ENCODE data around the gene OR4D5. TPM values are rescaled to one million over a fixed set of nuclear protein-coding genes. Genes with fewer than 3 reads are reported as not detected.

OR4D5 gene
- not detected for total RNA-seq (ENCODE audit: unreplicated experiment)
- long read RNA-seq: 0 reads

DNA sequence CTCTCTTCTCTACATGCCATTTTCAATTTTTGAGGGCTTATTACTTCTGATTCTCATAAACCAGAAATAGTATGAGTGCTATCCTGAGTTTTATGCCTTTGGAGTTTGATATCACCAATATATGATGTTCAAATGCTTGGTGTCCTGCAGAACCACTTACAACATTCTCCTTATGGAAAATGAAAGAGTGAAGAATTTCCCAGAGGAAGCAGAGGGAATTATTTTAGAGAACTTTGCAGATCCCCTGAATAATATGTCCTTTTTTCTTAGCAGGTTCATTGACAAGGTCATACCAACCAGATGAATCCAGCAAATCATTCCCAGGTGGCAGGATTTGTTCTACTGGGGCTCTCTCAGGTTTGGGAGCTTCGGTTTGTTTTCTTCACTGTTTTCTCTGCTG is at the start of gene OR4D5:
Gene OR4D5 (plus strand): TSS at position 301 of the 400 bp plus-strand sequence. CDS start 0 bp downstream, at position 301.
- DNase-seq: no peak
- H3K27me3 Mint-ChIP-seq (ENCODE audit: unreplicated experiment): peaks cover 2% of the 10 kb centered on the region
- TF ChIP-seq, protein P1, sequence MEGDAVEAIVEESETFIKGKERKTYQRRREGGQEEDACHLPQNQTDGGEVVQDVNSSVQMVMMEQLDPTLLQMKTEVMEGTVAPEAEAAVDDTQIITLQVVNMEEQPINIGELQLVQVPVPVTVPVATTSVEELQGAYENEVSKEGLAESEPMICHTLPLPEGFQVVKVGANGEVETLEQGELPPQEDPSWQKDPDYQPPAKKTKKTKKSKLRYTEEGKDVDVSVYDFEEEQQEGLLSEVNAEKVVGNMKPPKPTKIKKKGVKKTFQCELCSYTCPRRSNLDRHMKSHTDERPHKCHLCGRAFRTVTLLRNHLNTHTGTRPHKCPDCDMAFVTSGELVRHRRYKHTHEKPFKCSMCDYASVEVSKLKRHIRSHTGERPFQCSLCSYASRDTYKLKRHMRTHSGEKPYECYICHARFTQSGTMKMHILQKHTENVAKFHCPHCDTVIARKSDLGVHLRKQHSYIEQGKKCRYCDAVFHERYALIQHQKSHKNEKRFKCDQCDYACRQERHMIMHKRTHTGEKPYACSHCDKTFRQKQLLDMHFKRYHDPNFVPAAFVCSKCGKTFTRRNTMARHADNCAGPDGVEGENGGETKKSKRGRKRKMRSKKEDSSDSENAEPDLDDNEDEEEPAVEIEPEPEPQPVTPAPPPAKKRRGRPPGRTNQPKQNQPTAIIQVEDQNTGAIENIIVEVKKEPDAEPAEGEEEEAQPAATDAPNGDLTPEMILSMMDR (IDR thresholded peaks at IDR 0.05; ENCODE audit: partially characterized antibody, unreplicated experiment): no peak
- H3K36me3 Mint-ChIP-seq (ENCODE audit: unreplicated experiment): no peaks in the 10 kb centered on the region
- H3K4me3 Mint-ChIP-seq (ENCODE audit: unreplicated experiment): no peak within 1 kb of the TSS
- no peaks in the 10 kb centered on the region for H3K4me1 Mint-ChIP-seq (ENCODE audit: low read depth, unreplicated experiment)
- H3K27ac Mint-ChIP-seq (ENCODE audit: unreplicated experiment): no peak within 1 kb of the TSS
- no peaks in the 10 kb centered on the region for H3K9me3 Mint-ChIP-seq (ENCODE audit: unreplicated experiment)

DNA sequence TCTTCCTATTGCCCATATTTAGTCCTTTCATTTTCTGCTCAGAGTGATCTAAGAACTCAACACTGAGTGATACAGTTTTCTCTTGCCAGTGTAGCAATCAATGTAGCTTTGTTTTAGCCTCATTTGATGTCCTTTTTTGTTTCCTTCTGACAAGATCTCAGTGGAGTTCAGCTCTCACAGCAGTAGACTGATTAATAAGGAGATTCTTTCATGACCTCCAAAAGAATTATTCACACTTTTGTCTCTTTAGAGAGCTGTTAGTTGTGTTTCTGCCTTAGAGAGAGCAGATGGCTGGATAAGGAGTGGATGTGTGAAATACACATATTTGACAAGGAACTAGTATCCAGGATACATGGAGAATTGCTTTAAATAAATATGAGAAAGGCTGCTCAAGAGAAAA is 47.4 kb upstream of the OR4D5 start:
- no peak for DNase-seq
- TF ChIP-seq, protein P1 (IDR thresholded peaks at IDR 0.05; ENCODE audit: partially characterized antibody, unreplicated experiment): no peak
- H3K4me3 Mint-ChIP-seq (ENCODE audit: unreplicated experiment): no peak overlapping the region
- peaks cover 2% of the 10 kb centered on the region for H3K4me1 Mint-ChIP-seq (ENCODE audit: low read depth, unreplicated experiment)
- no peaks in the 10 kb centered on the region for H3K36me3 Mint-ChIP-seq (ENCODE audit: unreplicated experiment)
- H3K27me3 Mint-ChIP-seq (ENCODE audit: unreplicated experiment): no peaks in the 10 kb centered on the region
- no peak overlapping the region for H3K27ac Mint-ChIP-seq (ENCODE audit: unreplicated experiment)
- no peaks in the 10 kb centered on the region for H3K9me3 Mint-ChIP-seq (ENCODE audit: unreplicated experiment)

DNA sequence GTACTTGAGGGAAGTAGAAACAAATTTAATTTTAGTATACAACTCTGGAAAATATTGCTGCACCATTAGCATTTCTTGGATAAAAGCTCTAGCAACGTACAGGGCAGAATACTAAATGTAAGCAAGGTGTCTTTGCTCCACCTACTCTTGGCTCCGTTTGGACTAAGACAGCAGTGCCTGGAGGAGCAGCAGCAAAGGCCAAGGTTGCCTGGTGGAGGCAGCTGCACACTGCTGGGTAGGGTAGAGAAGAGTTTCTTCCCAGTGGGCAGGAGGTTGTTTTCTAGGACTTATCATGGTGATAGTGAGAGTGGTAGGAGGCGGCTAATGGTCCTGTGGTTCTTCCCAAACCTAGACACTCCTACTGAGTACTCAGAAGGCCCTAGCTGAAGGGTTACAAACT is 39.6 kb upstream of the OR4D5 start:
- H3K27ac Mint-ChIP-seq (ENCODE audit: unreplicated experiment): no peak overlapping the region

DNA sequence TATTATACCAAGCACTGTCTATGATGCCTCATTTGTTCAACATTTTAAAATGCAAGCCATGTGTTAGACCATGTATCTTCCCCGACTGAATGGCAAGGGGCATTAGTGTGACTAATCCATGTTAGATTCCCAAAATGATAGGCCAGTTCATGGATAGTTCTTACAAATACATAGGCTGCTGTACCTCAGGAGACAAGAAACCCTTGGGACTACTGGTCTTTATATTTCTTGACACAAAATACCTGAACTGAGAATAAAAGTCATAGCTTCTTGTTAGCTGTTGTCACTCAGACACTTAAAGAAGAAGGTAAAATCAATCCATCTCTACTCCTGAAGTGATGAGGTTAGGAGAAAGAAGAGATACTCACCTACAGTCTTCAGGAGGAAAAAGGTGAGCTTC is 37.5 kb upstream of the OR4D5 start, which contains the start of gene OR8D4:
Gene OR8D4 (plus strand): TSS at position 301 of the 400 bp plus-strand sequence. CDS start 4,265 bp downstream, outside the sequence.
- H3K27me3 Mint-ChIP-seq (ENCODE audit: unreplicated experiment): no peaks in the 10 kb centered on the region
- TF ChIP-seq, protein P1 (IDR thresholded peaks at IDR 0.05; ENCODE audit: partially characterized antibody, unreplicated experiment): no peak
- no peak within 1 kb of the TSS for H3K27ac Mint-ChIP-seq (ENCODE audit: unreplicated experiment)
- H3K9me3 Mint-ChIP-seq (ENCODE audit: unreplicated experiment): no peaks in the 10 kb centered on the region
- H3K36me3 Mint-ChIP-seq (ENCODE audit: unreplicated experiment): no peaks in the 10 kb centered on the region
- H3K4me3 Mint-ChIP-seq (ENCODE audit: unreplicated experiment): no peak within 1 kb of the TSS
- H3K4me1 Mint-ChIP-seq (ENCODE audit: low read depth, unreplicated experiment): peaks cover 9% of the 10 kb centered on the region
- DNase-seq: no peak

More for the DNA sequence above, 39.6 kb upstream of the OR4D5 start:
- peaks cover 9% of the 10 kb centered on the region for H3K4me1 Mint-ChIP-seq (ENCODE audit: low read depth, unreplicated experiment)
- no peak for DNase-seq
- TF ChIP-seq, protein P1 (IDR thresholded peaks at IDR 0.05; ENCODE audit: partially characterized antibody, unreplicated experiment): no peak
- H3K36me3 Mint-ChIP-seq (ENCODE audit: unreplicated experiment): no peaks in the 10 kb centered on the region
- no peaks in the 10 kb centered on the region for H3K27me3 Mint-ChIP-seq (ENCODE audit: unreplicated experiment)
- H3K9me3 Mint-ChIP-seq (ENCODE audit: unreplicated experiment): no peaks in the 10 kb centered on the region
- H3K4me3 Mint-ChIP-seq (ENCODE audit: unreplicated experiment): no peak overlapping the region

DNA sequence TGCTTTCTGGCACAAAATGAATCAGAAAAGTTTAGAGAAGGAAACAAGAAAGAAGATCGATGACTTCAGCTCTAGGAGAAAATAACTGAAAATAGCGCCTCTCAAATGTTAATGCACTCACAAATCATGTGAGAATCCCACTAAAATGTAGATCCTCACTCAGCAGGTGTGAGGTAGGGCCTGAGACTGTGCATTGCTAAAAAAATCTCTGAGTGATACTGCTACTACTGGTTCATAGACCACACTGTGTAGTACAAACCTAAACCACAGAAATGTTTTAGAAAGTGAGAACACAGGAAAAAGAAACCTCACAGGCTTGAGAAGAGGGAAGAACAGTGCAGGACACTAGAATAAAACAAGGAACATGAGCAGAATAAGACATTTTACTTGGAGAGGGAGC is 35.5 kb upstream of the OR4D5 start:
- no peak overlapping the region for H3K4me3 Mint-ChIP-seq (ENCODE audit: unreplicated experiment)
- no peaks in the 10 kb centered on the region for H3K36me3 Mint-ChIP-seq (ENCODE audit: unreplicated experiment)
- TF ChIP-seq, protein P1 (IDR thresholded peaks at IDR 0.05; ENCODE audit: partially characterized antibody, unreplicated experiment): no peak
- no peak for DNase-seq
- no peaks in the 10 kb centered on the region for H3K27me3 Mint-ChIP-seq (ENCODE audit: unreplicated experiment)
- no peak overlapping the region for H3K27ac Mint-ChIP-seq (ENCODE audit: unreplicated experiment)
- H3K9me3 Mint-ChIP-seq (ENCODE audit: unreplicated experiment): no peaks in the 10 kb centered on the region
- H3K4me1 Mint-ChIP-seq (ENCODE audit: low read depth, unreplicated experiment): peaks cover 9% of the 10 kb centered on the region

Data from glutamatergic neuron (in vitro differentiated cells).